ENCODE measurements around the gene CDC37. TPM values are rescaled to one million over a fixed set of nuclear protein-coding genes. Genes with fewer than 3 reads are reported as not detected.
A peak's percentile ranks its signal among the peaks of the same experiment; 100 is the strongest.

The CDC37 gene
- total RNA-seq, 3 donors from 2014 or later, result 125 to 179 (median 145) TPM

- Histone ChIP-seq H3K4me1 (ENCODE audit: low read depth) (no peaks in the 10 kb centered on the region), H3K9me3 (no peaks in the 10 kb centered on the region), H3K36me3 (ENCODE audit: low read depth) (no peaks in the 10 kb centered on the region), H3K4me3 (no peak overlapping the region)
- no peak for DNase-seq
- no peak for TF ChIP-seq CTCF (IDR thresholded peaks at IDR 0.05)
- intact Hi-C loops (cut with DNase I, micrococcal nuclease), result no loop called here
- no peak for ATAC-seq
Measured at GRCh38 chr19:10439588-10439987, 36.2 kb upstream of the CDC37 start.

GRCh38 chr19:10433131-10433536, 29.8 kb upstream of the CDC37 start:
- H3K4me3 ChIP-seq, result no peak overlapping the region
- intact Hi-C loops (cut with DNase I, micrococcal nuclease), result no loop called here

GRCh38 chr19:10432736-10433130, 29.4 kb upstream of the CDC37 start:
- no peaks in the 10 kb centered on the region for H3K36me3 ChIP-seq (ENCODE audit: low read depth)
- H3K4me1 ChIP-seq (ENCODE audit: low read depth), result peaks cover 18% of the 10 kb centered on the region
- ATAC-seq, result no peak
- TF ChIP-seq CTCF (IDR thresholded peaks at IDR 0.05), result no peak
- no peaks in the 10 kb centered on the region for H3K9me3 ChIP-seq
- intact Hi-C loops (cut with DNase I, micrococcal nuclease), result no loop called here
- H3K4me3 ChIP-seq, result no peak overlapping the region
- DNase-seq, result no peak

More at GRCh38 chr19:10433131-10433536, 29.8 kb upstream of the CDC37 start:
- TF ChIP-seq CTCF (IDR thresholded peaks at IDR 0.05), result no peak
- ATAC-seq, result no peak
- Histone ChIP-seq H3K4me1 (ENCODE audit: low read depth) (peaks cover 18% of the 10 kb centered on the region), H3K36me3 (ENCODE audit: low read depth) (no peaks in the 10 kb centered on the region), H3K9me3 (no peaks in the 10 kb centered on the region)
- no peak for DNase-seq

GRCh38 chr19:10431943-10432735, 28.8 kb upstream of the CDC37 start:
- H3K36me3 ChIP-seq (ENCODE audit: low read depth), result no peaks in the 10 kb centered on the region
- peaks cover 18% of the 10 kb centered on the region for H3K4me1 ChIP-seq (ENCODE audit: low read depth)
- peak; percentile 81 to 88 (median 86) for DNase-seq
- no peaks in the 10 kb centered on the region for H3K9me3 ChIP-seq
- intact Hi-C loops (cut with DNase I, micrococcal nuclease), result no loop called here
- peak; percentile 79 for ATAC-seq
- TF ChIP-seq CTCF (IDR thresholded peaks at IDR 0.05), result no peak
- peak overlapping the region; percentile 11 for H3K4me3 ChIP-seq

GRCh38 chr19:10431254-10431942, 28.1 kb upstream of the CDC37 start:
- ATAC-seq, result peak; percentile 18
- intact Hi-C loops (cut with DNase I, micrococcal nuclease), result no loop called here
- DNase-seq, result peak; percentile 65 to 69 (median 68)
- H3K9me3 ChIP-seq, result no peaks in the 10 kb centered on the region
- no peaks in the 10 kb centered on the region for H3K36me3 ChIP-seq (ENCODE audit: low read depth)
- TF ChIP-seq CTCF (IDR thresholded peaks at IDR 0.05), result no peak
- H3K4me1 ChIP-seq (ENCODE audit: low read depth), result peaks cover 18% of the 10 kb centered on the region
- H3K4me3 ChIP-seq, result peak overlapping the region; percentile 20

All from mucosa of descending colon (tissue), 3 donors.